Fibroblast of lung (primary cell): ENCODE data around the gene RAD52. TPM values are rescaled to one million over a fixed set of nuclear protein-coding genes. Genes with fewer than 3 reads are reported as not detected.

Source experiments
- DNase-seq, 2 donors: peaks; one replicate each; pipeline versions ENCODE4 v3.0.0 to v3.0.0-alpha.2; 2010; ENCODE audit warnings: low read depth in 2 of 2
- H2AFZ ChIP-seq: 2 replicates; pipeline ENCODE4 v1.5.1; 2012; ENCODE audit warnings: low read length, control low read depth, inconsistent platforms
- H3K27ac ChIP-seq: 2 replicates; pipeline ENCODE4 v1.5.1; 2011; ENCODE audit warnings: low read length, control low read depth; ENCODE audit not compliant: insufficient read depth
- H3K27me3 ChIP-seq: 2 replicates; pipeline ENCODE4 v1.5.1; 2011; ENCODE audit warnings: mild to moderate bottlenecking, low read length; ENCODE audit not compliant: control insufficient read depth, insufficient read depth
- H3K36me3 ChIP-seq: 2 replicates; pipeline ENCODE4 v1.5.1; 2011; ENCODE audit warnings: low read length; ENCODE audit not compliant: control insufficient read depth, insufficient read depth
- H3K4me1 ChIP-seq: 2 replicates; pipeline ENCODE4 v1.5.1; 2011; ENCODE audit warnings: low read length; ENCODE audit not compliant: control insufficient read depth, insufficient read depth; ENCODE audit errors: extremely low read depth
- H3K4me2 ChIP-seq: 2 replicates; pipeline ENCODE4 v1.5.1; 2011; ENCODE audit warnings: low read length, control low read depth; ENCODE audit not compliant: insufficient read depth; ENCODE audit errors: extremely low read depth
- H3K4me3 ChIP-seq, 4 experiments: fragments of 200-600 bp in 1 of 4; sonication (generic) in 1 of 4; replicated peaks in 1 of 4; 2 replicates each; pipeline ENCODE4 v1.5.1; 2011 to 2016; ENCODE audit warnings: low read length in 4 of 4, low read depth in 3 of 4, mild to moderate bottlenecking in 3 of 4, control low read depth in 2 of 4, inconsistent platforms in 1 of 4, mixed read lengths in 1 of 4; ENCODE audit not compliant: insufficient read depth in 1 of 4; ENCODE audit errors: control extremely low read depth in 1 of 4
- H3K79me2 ChIP-seq: 2 replicates; pipeline ENCODE4 v1.5.1; 2012; ENCODE audit warnings: mild to moderate bottlenecking, low read length, inconsistent platforms; ENCODE audit not compliant: control insufficient read depth, insufficient read depth
- H3K9ac ChIP-seq: 2 replicates; pipeline ENCODE4 v1.5.1; 2011; ENCODE audit warnings: mild to moderate bottlenecking, low read length, control low read depth; ENCODE audit not compliant: insufficient read depth
- H3K9me3 ChIP-seq: 2 replicates; pipeline ENCODE4 v1.5.1; 2012; ENCODE audit warnings: low read depth, low read length; ENCODE audit not compliant: control insufficient read depth, insufficient read depth
- H4K20me1 ChIP-seq: 2 replicates; pipeline ENCODE4 v1.5.1; 2011; ENCODE audit warnings: low read length; ENCODE audit not compliant: control insufficient read depth, insufficient read depth; ENCODE audit errors: extremely low read depth
- EZH2 ChIP-seq: IDR thresholded peaks from 2 replicates; pipeline ENCODE4 v1.5.1; 2012; ENCODE audit warnings: low read length, control low read depth, mild to moderate bottlenecking; ENCODE audit errors: missing control alignments
- polyA plus RNA-seq, 2 donors: library from polyadenylated mRNA; depleted of rRNA in 1 of 2; stranded (reverse) in 1 of 2; unstranded in 1 of 2; fragments of >200 nt; gene quantifications; 2 replicates each; pipeline ENCODE4 v1.2.1, GENCODE V29; 2011 to 2012; ENCODE audit warnings: missing spikeins in 1 of 2
- total RNA-seq: library from RNA; depleted of rRNA; stranded (reverse); fragments of >200 nt; gene quantifications from 2 replicates; pipeline ENCODE4 v1.2.1, GENCODE V29; 2014
- TF ChIP-seq, protein P1 (sequence below), 2 donors: IDR thresholded peaks in 1 of 2; conservative IDR thresholded peaks in 1 of 2; 1 replicate in 1 of 2; 2 replicates in 1 of 2; pipeline ENCODE4 v1.5.1; 2011 to 2012; ENCODE audit warnings: low read length in 2 of 2, control low read depth in 1 of 2, inconsistent platforms in 1 of 2, low read depth in 1 of 2, mild to moderate bottlenecking in 1 of 2

The RAD52 gene
- total and polyA plus RNA-seq, 2 donors (not counting 1 experiment from before 2014, with no cell fraction given), result 7.3 to 19.2 TPM

DNA sequence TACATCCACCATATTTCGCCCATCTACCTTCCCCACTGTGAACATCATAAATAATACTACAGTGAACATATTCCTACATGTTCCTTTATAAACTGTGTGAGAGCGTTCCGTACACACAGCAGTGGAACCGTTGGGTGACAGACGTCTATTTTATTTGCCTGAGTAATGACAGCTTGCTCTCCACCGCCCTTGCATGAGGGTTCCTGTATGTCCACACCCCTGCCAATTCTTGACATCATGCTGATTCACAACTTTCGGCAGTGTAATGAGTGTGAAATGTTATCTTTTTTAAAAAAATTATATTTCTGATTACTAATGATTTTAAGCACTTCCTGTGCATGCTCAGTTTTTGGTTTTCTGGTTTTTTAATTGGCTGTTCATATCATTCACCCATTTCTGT, 4.3 kb upstream of the RAD52 start:
- Histone ChIP-seq H3K36me3 (no peaks in the 10 kb centered on the region), H3K27me3 (no peaks in the 10 kb centered on the region), H3K4me1 (peaks cover 5% of the 10 kb centered on the region), H3K4me2 (no peak overlapping the region), H2AFZ (peak overlapping the region; percentile 11), H3K79me2 (peaks cover under 1% of the 10 kb centered on the region), H3K9ac (no peak overlapping the region), H3K9me3 (no peaks in the 10 kb centered on the region), H3K4me3 (no peak overlapping the region), H4K20me1 (no peaks in the 10 kb centered on the region), H3K27ac (peak overlapping the region; percentile 44)
- TF ChIP-seq, protein P1, sequence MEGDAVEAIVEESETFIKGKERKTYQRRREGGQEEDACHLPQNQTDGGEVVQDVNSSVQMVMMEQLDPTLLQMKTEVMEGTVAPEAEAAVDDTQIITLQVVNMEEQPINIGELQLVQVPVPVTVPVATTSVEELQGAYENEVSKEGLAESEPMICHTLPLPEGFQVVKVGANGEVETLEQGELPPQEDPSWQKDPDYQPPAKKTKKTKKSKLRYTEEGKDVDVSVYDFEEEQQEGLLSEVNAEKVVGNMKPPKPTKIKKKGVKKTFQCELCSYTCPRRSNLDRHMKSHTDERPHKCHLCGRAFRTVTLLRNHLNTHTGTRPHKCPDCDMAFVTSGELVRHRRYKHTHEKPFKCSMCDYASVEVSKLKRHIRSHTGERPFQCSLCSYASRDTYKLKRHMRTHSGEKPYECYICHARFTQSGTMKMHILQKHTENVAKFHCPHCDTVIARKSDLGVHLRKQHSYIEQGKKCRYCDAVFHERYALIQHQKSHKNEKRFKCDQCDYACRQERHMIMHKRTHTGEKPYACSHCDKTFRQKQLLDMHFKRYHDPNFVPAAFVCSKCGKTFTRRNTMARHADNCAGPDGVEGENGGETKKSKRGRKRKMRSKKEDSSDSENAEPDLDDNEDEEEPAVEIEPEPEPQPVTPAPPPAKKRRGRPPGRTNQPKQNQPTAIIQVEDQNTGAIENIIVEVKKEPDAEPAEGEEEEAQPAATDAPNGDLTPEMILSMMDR (conservative IDR thresholded peaks at IDR 0.05 in 1 of 2, IDR thresholded peaks at IDR 0.05 in 1 of 2; ENCODE audit: low read depth in 1 of 2, low read length in 2 of 2), result no peak
- no peak for TF ChIP-seq EZH2
- DNase-seq, result peak; percentile 63 to 79

DNA sequence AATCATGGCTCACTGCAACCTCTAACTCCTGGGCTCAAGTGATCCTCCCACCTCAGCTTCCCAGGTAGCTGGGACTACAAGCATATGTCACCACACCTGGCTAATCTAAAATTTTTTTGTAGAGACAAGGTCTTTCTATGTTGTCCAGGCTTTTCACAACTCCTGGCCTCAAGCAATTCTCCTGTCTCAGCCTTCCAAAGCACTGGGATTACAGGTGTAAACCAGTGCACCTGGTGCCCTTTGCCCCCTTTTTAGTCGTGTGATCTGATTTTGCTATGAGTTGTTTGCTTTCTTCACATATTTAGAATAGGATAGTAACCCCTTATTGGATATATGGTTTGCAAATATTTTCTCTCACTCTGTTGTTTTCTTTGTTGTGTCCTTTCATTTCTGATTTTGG, 1.7 kb upstream of the RAD52 start:
- H3K79me2 ChIP-seq, result peaks cover 25% of the 10 kb centered on the region
- no peak for DNase-seq
- no peak overlapping the region for H3K4me3 ChIP-seq
- peaks cover 5% of the 10 kb centered on the region for H3K4me1 ChIP-seq
- H3K36me3 ChIP-seq, result no peaks in the 10 kb centered on the region
- H2AFZ ChIP-seq, result no peak overlapping the region
- H4K20me1 ChIP-seq, result no peaks in the 10 kb centered on the region
- TF ChIP-seq EZH2, result no peak
- TF ChIP-seq, protein P1 (conservative IDR thresholded peaks at IDR 0.05 in 1 of 2, IDR thresholded peaks at IDR 0.05 in 1 of 2; ENCODE audit: low read depth in 1 of 2, low read length in 2 of 2), result no peak
- no peaks in the 10 kb centered on the region for H3K9me3 ChIP-seq
- H3K9ac ChIP-seq, result no peak overlapping the region
- no peak overlapping the region for H3K27ac ChIP-seq
- no peak overlapping the region for H3K4me2 ChIP-seq
- H3K27me3 ChIP-seq, result no peaks in the 10 kb centered on the region

DNA sequence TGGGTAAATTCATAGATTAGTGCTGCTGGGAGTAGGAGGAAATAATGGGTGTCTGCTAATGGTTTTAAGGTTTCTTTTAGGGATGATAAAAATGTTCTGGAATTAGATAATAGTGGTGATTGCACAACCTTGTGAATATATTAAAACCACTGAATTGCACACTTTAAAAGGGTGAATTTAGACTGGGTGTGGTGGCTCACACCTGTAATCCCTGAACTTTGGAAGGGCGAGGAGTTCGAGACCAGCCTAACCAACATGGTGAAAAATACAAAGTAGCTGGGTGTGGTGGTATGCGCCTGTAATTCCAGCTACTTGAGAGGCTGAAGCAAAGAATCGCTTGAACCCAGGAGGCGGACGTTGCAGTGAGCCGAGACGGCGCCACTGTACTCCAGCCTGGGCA, 1.3 kb downstream of the RAD52 start:
- Histone ChIP-seq H3K4me3 (peak overlapping the region; percentile 62 to 94 (median 88)), H3K4me2 (peak overlapping the region; percentile 80), H3K9me3 (no peaks in the 10 kb centered on the region), H4K20me1 (no peaks in the 10 kb centered on the region), H3K27me3 (no peaks in the 10 kb centered on the region), H2AFZ (no peak overlapping the region), H3K79me2 (peaks cover 34% of the 10 kb centered on the region), H3K27ac (peak overlapping the region; percentile 88), H3K9ac (no peak overlapping the region), H3K36me3 (peaks cover 2% of the 10 kb centered on the region), H3K4me1 (peaks cover 2% of the 10 kb centered on the region)
- DNase-seq, result no peak
- TF ChIP-seq EZH2, result no peak
- TF ChIP-seq, protein P1 (conservative IDR thresholded peaks at IDR 0.05 in 1 of 2, IDR thresholded peaks at IDR 0.05 in 1 of 2; ENCODE audit: low read depth in 1 of 2, low read length in 2 of 2), result no peak
